ENCODE measurements around the gene PPP1R12B.
"Not testable (repeated sequence)": the region's sequence is repeated elsewhere in the genome, so short reads cannot be mapped to it uniquely, and the experiment has no call there.

- not testable (repeated sequence) for TF ChIP-seq CTCF, POLR2A (IDR thresholded peaks at IDR 0.05)
Measured at GRCh38 chr1:202629257-202629811, 280.8 kb downstream of the PPP1R12B start.

All from gastroesophageal sphincter (tissue), 3 donors.